VCaP (cell line): Measurements from ENCODE around the gene ENTPD1.
"Not testable (repeated sequence)": the region's sequence is repeated elsewhere in the genome, so short reads cannot be mapped to it uniquely, and the experiment has no call there.

ENCODE experiments used
- H3K27ac ChIP-seq: fragments of 450-650 bp; 2 replicates; pipeline ENCODE4 v1.5.1; 2017
- CTCF ChIP-seq: fragments of 450-650 bp; conservative IDR thresholded peaks from 2 replicates; pipeline ENCODE4 v1.5.1; 2017; ENCODE audit warnings: mild to moderate bottlenecking, moderate library complexity

The ENTPD1 gene

GRCh38 chr10:95767884-95768556 is 12.1 kb downstream of the ENTPD1 start:
- no peak overlapping the region for H3K27ac ChIP-seq
- no peak for TF ChIP-seq CTCF

- peak overlapping the region; percentile 47; the same call in 1 of the 2 replicates for H3K27ac ChIP-seq
- TF ChIP-seq CTCF = no peak
Observed at GRCh38 chr10:95770084-95770720, 14.2 kb downstream of the ENTPD1 start.

GRCh38 chr10:95773454-95773853 is 17.5 kb downstream of the ENTPD1 start:
- not testable (repeated sequence) for H3K27ac ChIP-seq

- H3K27ac ChIP-seq = not testable (repeated sequence)
Observed at GRCh38 chr10:95777638-95778037, 21.7 kb downstream of the ENTPD1 start.

GRCh38 chr10:95782318-95782717 is 26.4 kb downstream of the ENTPD1 start:
- no peak overlapping the region for H3K27ac ChIP-seq
- TF ChIP-seq CTCF = no peak

GRCh38 chr10:95783741-95784140 is 27.8 kb downstream of the ENTPD1 start:
- H3K27ac ChIP-seq = peak overlapping the region; percentile 9; the same call in 1 of the 2 replicates
- no peak for TF ChIP-seq CTCF

- TF ChIP-seq CTCF = no peak
Observed at GRCh38 chr10:95784279-95784913, 28.4 kb downstream of the ENTPD1 start.

GRCh38 chr10:95785317-95785716 is 29.4 kb downstream of the ENTPD1 start:
- TF ChIP-seq CTCF = no peak
- H3K27ac ChIP-seq = no peak overlapping the region

More at GRCh38 chr10:95784279-95784913, 28.4 kb downstream of the ENTPD1 start:
- H3K27ac ChIP-seq = peak overlapping the region; percentile 9; the same call in 1 of the 2 replicates
